ENCODE results near the gene SIRT3.

DNA sequence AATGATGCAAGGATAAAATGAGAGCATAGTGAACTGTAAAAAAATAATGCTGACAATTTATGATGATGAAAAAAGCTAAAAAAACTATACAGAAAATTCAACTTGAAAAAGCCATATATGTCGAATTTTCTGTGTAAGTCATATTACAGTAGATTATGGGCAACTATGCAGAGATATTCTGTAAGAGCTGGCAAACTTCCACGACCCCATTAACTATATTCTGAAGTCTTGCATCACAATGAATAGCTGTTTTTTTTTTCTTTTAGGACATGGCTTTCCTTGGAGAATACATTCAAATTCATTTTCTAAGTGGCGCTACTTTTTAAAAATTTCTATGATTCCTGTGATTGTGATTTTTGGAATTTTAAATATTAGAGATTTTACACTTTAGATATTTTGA, 19.0 kb upstream of the SIRT3 start:
- TF ChIP-seq ARNTL (CRISPR knock-in tag; IDR thresholded peaks at IDR 0.05; ENCODE audit: borderline replicate concordance, low read depth): no peak
- TF ChIP-seq RARB (CRISPR knock-in tag; IDR thresholded peaks at IDR 0.05): no peak
- TF ChIP-seq ZC3H10 (CRISPR knock-in tag; IDR thresholded peaks at IDR 0.05): no peak
- TF ChIP-seq ZNF565 (CRISPR knock-in tag; conservative IDR thresholded peaks at IDR 0.05; ENCODE audit: low read depth): no peak
- TF ChIP-seq, protein P1, sequence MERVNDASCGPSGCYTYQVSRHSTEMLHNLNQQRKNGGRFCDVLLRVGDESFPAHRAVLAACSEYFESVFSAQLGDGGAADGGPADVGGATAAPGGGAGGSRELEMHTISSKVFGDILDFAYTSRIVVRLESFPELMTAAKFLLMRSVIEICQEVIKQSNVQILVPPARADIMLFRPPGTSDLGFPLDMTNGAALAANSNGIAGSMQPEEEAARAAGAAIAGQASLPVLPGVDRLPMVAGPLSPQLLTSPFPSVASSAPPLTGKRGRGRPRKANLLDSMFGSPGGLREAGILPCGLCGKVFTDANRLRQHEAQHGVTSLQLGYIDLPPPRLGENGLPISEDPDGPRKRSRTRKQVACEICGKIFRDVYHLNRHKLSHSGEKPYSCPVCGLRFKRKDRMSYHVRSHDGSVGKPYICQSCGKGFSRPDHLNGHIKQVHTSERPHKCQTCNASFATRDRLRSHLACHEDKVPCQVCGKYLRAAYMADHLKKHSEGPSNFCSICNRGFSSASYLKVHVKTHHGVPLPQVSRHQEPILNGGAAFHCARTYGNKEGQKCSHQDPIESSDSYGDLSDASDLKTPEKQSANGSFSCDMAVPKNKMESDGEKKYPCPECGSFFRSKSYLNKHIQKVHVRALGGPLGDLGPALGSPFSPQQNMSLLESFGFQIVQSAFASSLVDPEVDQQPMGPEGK (CRISPR knock-in tag; IDR thresholded peaks at IDR 0.05; ENCODE audit: borderline replicate concordance): no peak
- TF ChIP-seq PPARA (CRISPR knock-in tag; IDR thresholded peaks at IDR 0.05; ENCODE audit: borderline replicate concordance): no peak
- TF ChIP-seq ZFP30 (CRISPR knock-in tag; IDR thresholded peaks at IDR 0.05): no peak
- TF ChIP-seq TCF4 (CRISPR knock-in tag; IDR thresholded peaks at IDR 0.05; ENCODE audit: borderline replicate concordance): no peak
- no peak for TF ChIP-seq SNAI2 (CRISPR knock-in tag; IDR thresholded peaks at IDR 0.05)
- no peak for TF ChIP-seq ZNF70 (CRISPR knock-in tag; IDR thresholded peaks at IDR 0.05)

Measured in SK-N-SH treated with all-trans-retinoic acid at 6 μM for 48 hours (cell line).